ENCODE results near the gene ITPR1.

ITPR1 gene

GRCh38 chr3:4458961-4459360, 34.2 kb upstream of the ITPR1 start:
- no peak for TF ChIP-seq CTCF (IDR thresholded peaks at IDR 0.05; ENCODE audit: low read depth, low read length, missing control alignments)
- H3K4me3 ChIP-seq (replicated peaks; ENCODE audit: low read depth, low read length): no peak overlapping the region
- DNase-seq (ENCODE audit: extremely low read depth, low read depth): no peak

- DNase-seq (ENCODE audit: extremely low read depth, low read depth): no peak
- H3K4me3 ChIP-seq (replicated peaks; ENCODE audit: low read depth, low read length): no peak overlapping the region
- TF ChIP-seq CTCF (IDR thresholded peaks at IDR 0.05; ENCODE audit: low read depth, low read length, missing control alignments): no peak
Observed at GRCh38 chr3:4460334-4460733, 32.8 kb upstream of the ITPR1 start.

DNA sequence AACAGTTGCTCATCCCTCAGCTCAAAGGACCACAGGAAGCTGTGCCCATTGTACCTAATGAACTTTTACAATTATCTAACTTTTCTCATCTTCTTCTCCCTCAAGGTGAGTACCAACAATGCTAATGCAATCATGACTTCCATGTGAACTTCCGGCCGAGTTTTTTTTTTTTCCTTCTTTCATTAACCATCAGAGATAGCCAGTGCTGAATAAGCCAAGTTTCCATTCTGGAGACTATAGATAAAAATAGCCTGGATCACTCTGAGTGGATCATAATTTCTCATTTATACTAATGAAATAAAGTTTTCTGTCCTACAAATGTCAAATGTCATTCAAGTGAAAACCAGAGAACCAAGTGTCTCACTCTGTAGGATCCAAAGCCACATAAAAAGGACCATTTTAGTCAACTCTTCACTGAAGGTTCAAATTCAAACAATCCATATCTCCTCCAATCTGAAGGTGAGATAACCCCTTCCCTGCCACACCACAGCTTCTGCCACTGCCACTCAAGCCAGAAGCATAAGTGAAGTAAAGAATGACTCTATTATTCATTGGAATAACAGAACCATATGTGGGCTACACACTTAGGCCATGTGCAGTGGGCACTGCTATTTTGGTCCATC, 31.6 kb upstream of the ITPR1 start:
- H3K4me3 ChIP-seq (replicated peaks; ENCODE audit: low read depth, low read length): no peak overlapping the region
- DNase-seq (ENCODE audit: extremely low read depth, low read depth): no peak
- no peak for TF ChIP-seq CTCF (IDR thresholded peaks at IDR 0.05; ENCODE audit: low read depth, low read length, missing control alignments)

GRCh38 chr3:4462369-4463040, 30.6 kb upstream of the ITPR1 start:
- no peak for TF ChIP-seq CTCF (IDR thresholded peaks at IDR 0.05; ENCODE audit: low read depth, low read length, missing control alignments)
- no peak for DNase-seq (ENCODE audit: extremely low read depth, low read depth)
- H3K4me3 ChIP-seq (replicated peaks; ENCODE audit: low read depth, low read length): no peak overlapping the region

DNA sequence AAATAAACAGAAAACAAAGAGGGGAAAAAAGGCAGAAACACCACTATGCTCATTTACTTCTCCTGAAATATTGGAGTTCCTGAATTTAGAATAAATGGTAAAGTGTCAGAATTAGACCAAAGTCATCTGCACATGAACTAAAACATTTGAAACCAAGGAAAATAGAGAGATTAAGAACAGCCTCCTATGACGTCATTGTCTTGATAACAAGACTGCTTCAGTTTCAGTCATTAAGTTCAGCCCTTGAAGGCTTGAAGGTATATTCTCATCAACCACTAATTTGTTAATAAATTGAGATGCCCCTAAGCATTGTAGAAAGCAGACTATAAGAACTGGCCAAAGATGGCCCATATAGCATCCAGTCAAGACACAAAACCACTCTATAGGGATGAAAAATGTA, 28.6 kb upstream of the ITPR1 start:
- DNase-seq (ENCODE audit: extremely low read depth, low read depth): no peak

GRCh38 chr3:4466741-4467521, 26.2 kb upstream of the ITPR1 start, which contains the start of gene SUMF1:
SUMF1 (minus strand) TSS chr3:4467269; CDS start chr3:4467245, 24 bp downstream.
- peak within 1 kb of the TSS; percentile 74 for H3K4me3 ChIP-seq (replicated peaks; ENCODE audit: low read depth, low read length)
- DNase-seq (ENCODE audit: extremely low read depth, low read depth): peak; percentile 32
- TF ChIP-seq CTCF (IDR thresholded peaks at IDR 0.05; ENCODE audit: low read depth, low read length, missing control alignments): no peak

More for the DNA sequence above, 28.6 kb upstream of the ITPR1 start:
- TF ChIP-seq CTCF (IDR thresholded peaks at IDR 0.05; ENCODE audit: low read depth, low read length, missing control alignments): no peak
- H3K4me3 ChIP-seq (replicated peaks; ENCODE audit: low read depth, low read length): no peak overlapping the region

Measured in HFF-Myc (cell line).